ENCODE measurements around the gene UBN1.

GRCh38 chr16:4798456-4798855, 48.8 kb upstream of the UBN1 start:
- TF ChIP-seq, protein P1, sequence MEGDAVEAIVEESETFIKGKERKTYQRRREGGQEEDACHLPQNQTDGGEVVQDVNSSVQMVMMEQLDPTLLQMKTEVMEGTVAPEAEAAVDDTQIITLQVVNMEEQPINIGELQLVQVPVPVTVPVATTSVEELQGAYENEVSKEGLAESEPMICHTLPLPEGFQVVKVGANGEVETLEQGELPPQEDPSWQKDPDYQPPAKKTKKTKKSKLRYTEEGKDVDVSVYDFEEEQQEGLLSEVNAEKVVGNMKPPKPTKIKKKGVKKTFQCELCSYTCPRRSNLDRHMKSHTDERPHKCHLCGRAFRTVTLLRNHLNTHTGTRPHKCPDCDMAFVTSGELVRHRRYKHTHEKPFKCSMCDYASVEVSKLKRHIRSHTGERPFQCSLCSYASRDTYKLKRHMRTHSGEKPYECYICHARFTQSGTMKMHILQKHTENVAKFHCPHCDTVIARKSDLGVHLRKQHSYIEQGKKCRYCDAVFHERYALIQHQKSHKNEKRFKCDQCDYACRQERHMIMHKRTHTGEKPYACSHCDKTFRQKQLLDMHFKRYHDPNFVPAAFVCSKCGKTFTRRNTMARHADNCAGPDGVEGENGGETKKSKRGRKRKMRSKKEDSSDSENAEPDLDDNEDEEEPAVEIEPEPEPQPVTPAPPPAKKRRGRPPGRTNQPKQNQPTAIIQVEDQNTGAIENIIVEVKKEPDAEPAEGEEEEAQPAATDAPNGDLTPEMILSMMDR (IDR thresholded peaks at IDR 0.05) = no peak
- no peak for TF ChIP-seq POLR2A (IDR thresholded peaks at IDR 0.05)
